OCI-LY3 (cell line): ENCODE results near the gene WBP1L.
"Not testable (repeated sequence)": the region's sequence is repeated elsewhere in the genome, so short reads cannot be mapped to it uniquely, and the experiment has no call there.

ENCODE experiments used
- H2AFZ ChIP-seq: fragments of 200-600, 300-600 bp; shearing (Covaris generic); 2 replicates; pipeline ENCODE4 v1.6.0; 2014; ENCODE audit warnings: antibody characterized with exemption, low read depth, low read length
- H3K27ac ChIP-seq: fragments of 200-600, 300-600 bp; sonication (generic); 2 replicates; pipeline ENCODE4 v1.5.1; 2014; ENCODE audit warnings: mild to moderate bottlenecking, low read length, moderate library complexity, mixed read lengths
- H3K27me3 ChIP-seq: fragments of 200-600, 300-600 bp; sonication (generic); 2 replicates; pipeline ENCODE4 v1.6.1; 2014; ENCODE audit warnings: low read depth, low read length, mixed read lengths
- H3K36me3 ChIP-seq: fragments of 200-600, 300-600 bp; sonication (generic); replicated peaks from 2 replicates; pipeline ENCODE3; 2014; ENCODE audit warnings: low read depth, low read length, mixed read lengths
- H3K4me1 ChIP-seq: fragments of 300-600, 200-600 bp; sonication (generic); 2 replicates; pipeline ENCODE4 v1.6.1; 2014; ENCODE audit warnings: low read length, mixed read lengths
- H3K4me2 ChIP-seq: fragments of 200-600, 300-600 bp; sonication (generic); 2 replicates; pipeline ENCODE4 v1.6.1; 2014; ENCODE audit warnings: low read length, mixed read lengths
- H3K4me3 ChIP-seq: fragments of 300-600, 200-600 bp; sonication (generic); 2 replicates; pipeline ENCODE4 v1.5.1; 2014; ENCODE audit warnings: antibody characterized with exemption, mild to moderate bottlenecking, low read length, moderate library complexity
- H3K79me2 ChIP-seq: fragments of 300-600, 200-600 bp; shearing (Covaris generic); 2 replicates; pipeline ENCODE4 v1.6.1; 2014; ENCODE audit warnings: mild to moderate bottlenecking, low read length, mixed read lengths
- H3K9ac ChIP-seq: fragments of 300-600, 200-600 bp; shearing (Covaris generic); 2 replicates; pipeline ENCODE4 v1.6.0; 2014; ENCODE audit warnings: mild to moderate bottlenecking, low read length, moderate library complexity
- H3K9me3 ChIP-seq: fragments of 200-600, 300-600 bp; shearing (Covaris generic); 2 replicates; pipeline ENCODE4 v1.6.1; 2014; ENCODE audit warnings: low read length, mixed read lengths; ENCODE audit not compliant: insufficient read depth
- H4K20me1 ChIP-seq: fragments of 200-600, 300-600 bp; sonication (generic); 2 replicates; pipeline ENCODE4 v1.6.1; 2016; ENCODE audit warnings: low read length, mixed read lengths; ENCODE audit not compliant: insufficient read depth
- CTCF ChIP-seq: fragments of 200-600, 300-600 bp; sonication (generic); IDR thresholded peaks from 2 replicates; pipeline ENCODE4 v1.5.1; 2014; ENCODE audit warnings: antibody characterized with exemption, low read length, low read depth
- EZH2phosphoT487 ChIP-seq: fragments of 200-600 bp; shearing (Covaris generic); IDR thresholded peaks from 2 replicates; pipeline ENCODE4 v1.6.1; 2018; ENCODE audit warnings: antibody characterized with exemption, mixed run types, low read depth

The WBP1L gene

GRCh38 chr10:102832987-102833386 is 89.2 kb downstream of the WBP1L start:
- H3K9ac ChIP-seq = no peak overlapping the region
- no peak overlapping the region for H2AFZ ChIP-seq
- no peak overlapping the region for H3K4me2 ChIP-seq
- no peak overlapping the region for H3K4me3 ChIP-seq
- H4K20me1 ChIP-seq = no peaks in the 10 kb centered on the region
- no peaks in the 10 kb centered on the region for H3K79me2 ChIP-seq
- no peaks in the 10 kb centered on the region for H3K9me3 ChIP-seq
- no peaks in the 10 kb centered on the region for H3K27me3 ChIP-seq
- H3K4me1 ChIP-seq = no peaks in the 10 kb centered on the region
- no peak overlapping the region for H3K27ac ChIP-seq
- TF ChIP-seq CTCF (no peak), EZH2phosphoT487 (no peak)
- H3K36me3 ChIP-seq = no peaks in the 10 kb centered on the region

- Histone ChIP-seq H3K79me2 (no peaks in the 10 kb centered on the region), H3K4me2 (no peak overlapping the region), H3K4me3 (no peak overlapping the region), H3K4me1 (no peaks in the 10 kb centered on the region), H4K20me1 (no peaks in the 10 kb centered on the region), H2AFZ (no peak overlapping the region), H3K9ac (no peak overlapping the region), H3K27ac (no peak overlapping the region), H3K36me3 (no peaks in the 10 kb centered on the region), H3K27me3 (no peaks in the 10 kb centered on the region), H3K9me3 (no peaks in the 10 kb centered on the region)
- no peak for TF ChIP-seq CTCF
- no peak for TF ChIP-seq EZH2phosphoT487
Observed at GRCh38 chr10:102834143-102834542, 90.4 kb downstream of the WBP1L start.

GRCh38 chr10:102835007-102835482 is 91.3 kb downstream of the WBP1L start:
- TF ChIP-seq EZH2phosphoT487 (no peak), CTCF (peak; percentile 76)
- Histone ChIP-seq H3K9ac (no peak overlapping the region), H3K4me2 (no peak overlapping the region), H3K27me3 (no peaks in the 10 kb centered on the region), H3K4me1 (no peaks in the 10 kb centered on the region), H2AFZ (no peak overlapping the region), H3K27ac (no peak overlapping the region), H4K20me1 (no peaks in the 10 kb centered on the region), H3K36me3 (no peaks in the 10 kb centered on the region), H3K79me2 (no peaks in the 10 kb centered on the region), H3K4me3 (no peak overlapping the region), H3K9me3 (no peaks in the 10 kb centered on the region)

DNA sequence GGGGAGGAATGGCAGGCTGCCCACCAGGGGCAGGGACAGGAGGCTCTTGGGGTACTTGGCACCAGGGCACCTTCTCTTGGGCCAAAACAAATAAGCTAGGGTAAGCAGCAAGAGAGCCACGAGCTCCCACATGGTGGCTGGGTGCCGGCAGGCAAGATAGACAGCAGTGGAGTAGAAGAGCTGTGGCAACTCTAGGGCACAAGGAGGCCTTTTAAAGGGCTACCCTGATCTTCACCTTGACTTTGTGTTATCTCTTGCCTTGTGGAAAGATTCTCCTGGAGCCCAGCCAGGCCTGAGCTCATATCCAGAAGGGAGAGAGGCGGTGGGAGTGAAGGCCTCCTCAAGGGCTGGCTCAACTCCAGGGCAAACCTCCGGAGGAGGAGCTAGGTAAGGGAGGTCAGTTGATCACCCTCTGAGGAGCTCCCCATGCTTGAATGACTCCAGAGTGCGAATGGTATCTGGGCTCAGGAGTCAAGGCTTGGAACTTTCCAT is 93.5 kb downstream of the WBP1L start, which contains the start of gene CYP17A1:
Gene CYP17A1 (minus strand): TSS at position 184 of the 492 bp plus-strand sequence. CDS start 52 bp downstream, at position 132.
- H3K79me2 ChIP-seq = no peaks in the 10 kb centered on the region
- TF ChIP-seq EZH2phosphoT487 = no peak
- no peak for TF ChIP-seq CTCF

DNA sequence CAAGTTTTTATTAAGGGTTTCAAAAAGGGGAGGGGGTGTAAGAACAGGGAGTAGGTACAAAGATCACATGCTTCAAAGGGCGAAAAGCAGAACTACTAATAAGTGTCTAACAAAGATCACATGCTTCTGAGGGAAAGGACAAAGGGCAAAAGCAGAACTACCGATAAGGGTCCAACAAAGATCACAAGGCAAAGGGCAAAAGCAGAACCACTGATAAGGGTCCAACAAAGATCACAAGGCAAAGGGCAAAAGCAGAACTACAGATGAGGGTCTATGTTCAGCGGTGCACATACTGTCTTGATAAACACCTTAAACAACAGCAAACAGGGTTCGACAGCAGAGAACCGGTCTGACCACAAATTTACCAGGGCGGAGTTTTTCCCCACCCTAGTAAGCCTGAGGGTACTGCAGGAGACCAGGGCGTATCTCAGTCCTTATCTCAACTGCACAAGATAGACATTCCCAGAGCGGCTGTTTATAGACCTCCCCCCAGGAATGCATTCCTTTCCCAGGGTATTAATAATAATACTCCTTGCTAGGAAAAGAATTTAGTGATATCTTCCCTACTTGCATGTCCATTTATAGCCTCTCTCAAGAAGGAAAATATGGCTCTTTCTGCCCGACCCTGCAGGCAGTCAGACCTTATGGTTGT is 94.7 kb downstream of the WBP1L start:
- H3K4me1 ChIP-seq, H3K4me3 ChIP-seq, H3K27me3 ChIP-seq: not testable (repeated sequence)

More for the DNA sequence above, 93.5 kb downstream of the WBP1L start, which contains the start of gene CYP17A1:
- no peaks in the 10 kb centered on the region for H4K20me1 ChIP-seq
- H3K27ac ChIP-seq = no peak within 1 kb of the TSS
- no peaks in the 10 kb centered on the region for H3K4me1 ChIP-seq
- H2AFZ ChIP-seq = no peak within 1 kb of the TSS
- H3K9me3 ChIP-seq = no peaks in the 10 kb centered on the region
- no peaks in the 10 kb centered on the region for H3K36me3 ChIP-seq
- H3K9ac ChIP-seq = no peak within 1 kb of the TSS
- no peaks in the 10 kb centered on the region for H3K27me3 ChIP-seq
- no peak within 1 kb of the TSS for H3K4me2 ChIP-seq
- no peak within 1 kb of the TSS for H3K4me3 ChIP-seq

More for the DNA sequence above, 94.7 kb downstream of the WBP1L start:
- not testable (repeated sequence) for H3K9me3 ChIP-seq, H3K36me3 ChIP-seq, H3K4me2 ChIP-seq, H3K9ac ChIP-seq, H2AFZ ChIP-seq, H3K79me2 ChIP-seq, H3K27ac ChIP-seq, H4K20me1 ChIP-seq
